HepG2 (cell line): ENCODE data around the gene PGC. TPM values are rescaled to one million over a fixed set of nuclear protein-coding genes. Genes with fewer than 3 reads are reported as not detected.

Experiments
- AGO2 ChIP-seq: fragments of 200-400 bp; formaldehyde crosslinking; optimal IDR thresholded peaks from 2 replicates; pipeline ENCODE3; 2017; ENCODE audit warnings: mild to moderate bottlenecking, low read depth, low read length, moderate library complexity
- FOXC1 ChIP-seq: sonication (generic); formaldehyde crosslinking; IDR thresholded peaks from 2 replicates; pipeline ENCODE4 v1.8.0; 2022; ENCODE audit warnings: mild to moderate bottlenecking, missing genetic modification reagents, borderline replicate concordance
- GTF3A ChIP-seq: sonication (generic); formaldehyde crosslinking; conservative IDR thresholded peaks from 2 replicates; pipeline ENCODE4 v1.4.0; 2020; ENCODE audit warnings: mild to moderate bottlenecking, missing genetic modification reagents
- HNF4A ChIP-seq: sonication (generic); formaldehyde crosslinking; IDR thresholded peaks from 2 replicates; pipeline ENCODE4 v1.4.0; 2020; ENCODE audit warnings: missing genetic modification reagents
- MIXL1 ChIP-seq: IDR thresholded peaks from 2 replicates; pipeline ENCODE4 v1.6.1; 2016
- NCOA2 ChIP-seq: sonication (generic); formaldehyde crosslinking; IDR thresholded peaks from 2 replicates; pipeline ENCODE4 v1.8.0; 2022; ENCODE audit warnings: inconsistent platforms
- NONO ChIP-seq, 2 experiments: fragments of 450-650 bp in 1 of 2; sonication (generic) in 1 of 2; formaldehyde crosslinking in 1 of 2; IDR thresholded peaks in 1 of 2; conservative IDR thresholded peaks in 1 of 2; 2 replicates each; pipeline versions ENCODE4 v1.6.1 to v1.8.0; 2017 to 2022; ENCODE audit warnings: mild to moderate bottlenecking in 1 of 2, missing genetic modification reagents in 1 of 2, moderate library complexity in 1 of 2
- PHF8 ChIP-seq: sonication (generic); formaldehyde crosslinking; IDR thresholded peaks from 2 replicates; pipeline ENCODE4 v1.5.0; 2020; ENCODE audit warnings: missing genetic modification reagents
- SMARCC2 ChIP-seq: fragments of 450-650 bp; IDR thresholded peaks from 2 replicates; pipeline ENCODE4 v1.6.1; 2017; ENCODE audit warnings: antibody characterized with exemption, mild to moderate bottlenecking
- SRF ChIP-seq: IDR thresholded peaks from 2 replicates; pipeline ENCODE4 v1.6.1; 2011; ENCODE audit warnings: mild to moderate bottlenecking, low read depth, low read length, moderate library complexity
- ZBTB33 ChIP-seq: sonication (generic); formaldehyde crosslinking; IDR thresholded peaks from 2 replicates; pipeline ENCODE4 v1.4.0; 2020; ENCODE audit warnings: missing genetic modification reagents
- ZNF124 ChIP-seq: sonication (generic); formaldehyde crosslinking; IDR thresholded peaks from 2 replicates; pipeline ENCODE4 v1.4.0; 2020; ENCODE audit warnings: missing genetic modification reagents
- ZNF276 ChIP-seq: sonication (generic); formaldehyde crosslinking; IDR thresholded peaks from 2 replicates; pipeline ENCODE4 v1.4.0; 2020; ENCODE audit warnings: mild to moderate bottlenecking, low read depth, missing genetic modification reagents
- ZNF563 ChIP-seq: sonication (generic); formaldehyde crosslinking; IDR thresholded peaks from 2 replicates; pipeline ENCODE4 v1.8.0; 2022; ENCODE audit warnings: mild to moderate bottlenecking, moderate library complexity, missing genetic modification reagents
- ZNF564 ChIP-seq: sonication (generic); formaldehyde crosslinking; IDR thresholded peaks from 2 replicates; pipeline ENCODE4 v1.8.1; 2023; ENCODE audit warnings: mild to moderate bottlenecking, missing genetic modification reagents
- ZNF589 ChIP-seq: sonication (generic); formaldehyde crosslinking; conservative IDR thresholded peaks from 2 replicates; pipeline ENCODE4 v1.8.0; 2022; ENCODE audit warnings: mild to moderate bottlenecking, moderate library complexity, missing genetic modification reagents
- polyA plus RNA-seq, 8 experiments: library from polyadenylated mRNA; depleted of rRNA in 3 of 8; stranded (reverse) in 7 of 8; unstranded in 1 of 8; fragments of >200 nt; fragmentation: Illumina TruSeq in 4 of 8; extraction: Trizol in 4 of 8; gene quantifications; 2 replicates each; pipeline versions ENCODE4 v1.2.1 to v1.2.3, GENCODE V29; 2011 to 2016; ENCODE audit warnings: low read depth in 4 of 8, missing spikeins in 1 of 8, mixed read lengths in 1 of 8; ENCODE audit not compliant: insufficient read depth in 1 of 8
- total RNA-seq, 5 experiments: library from RNA; depleted of rRNA; stranded (reverse); fragments of >200 nt; fragmentation: Illumina TruSeq; extraction: Trizol; gene quantifications; 2 replicates each; pipeline ENCODE4 v1.2.3, GENCODE V29; 2016; ENCODE audit warnings: low read depth in 1 of 5
- TF ChIP-seq, protein P1 (sequence below): sonication (generic); formaldehyde crosslinking; IDR thresholded peaks from 2 replicates; pipeline ENCODE4 v1.5.0; 2020; ENCODE audit warnings: mild to moderate bottlenecking, missing genetic modification reagents, borderline replicate concordance

PGC gene
- total and polyA plus RNA-seq, 2 of the 13 experiments (the other 11 are each of a cell fraction or from before 2014, with no cell fraction given) = 426 to 502 TPM

DNA sequence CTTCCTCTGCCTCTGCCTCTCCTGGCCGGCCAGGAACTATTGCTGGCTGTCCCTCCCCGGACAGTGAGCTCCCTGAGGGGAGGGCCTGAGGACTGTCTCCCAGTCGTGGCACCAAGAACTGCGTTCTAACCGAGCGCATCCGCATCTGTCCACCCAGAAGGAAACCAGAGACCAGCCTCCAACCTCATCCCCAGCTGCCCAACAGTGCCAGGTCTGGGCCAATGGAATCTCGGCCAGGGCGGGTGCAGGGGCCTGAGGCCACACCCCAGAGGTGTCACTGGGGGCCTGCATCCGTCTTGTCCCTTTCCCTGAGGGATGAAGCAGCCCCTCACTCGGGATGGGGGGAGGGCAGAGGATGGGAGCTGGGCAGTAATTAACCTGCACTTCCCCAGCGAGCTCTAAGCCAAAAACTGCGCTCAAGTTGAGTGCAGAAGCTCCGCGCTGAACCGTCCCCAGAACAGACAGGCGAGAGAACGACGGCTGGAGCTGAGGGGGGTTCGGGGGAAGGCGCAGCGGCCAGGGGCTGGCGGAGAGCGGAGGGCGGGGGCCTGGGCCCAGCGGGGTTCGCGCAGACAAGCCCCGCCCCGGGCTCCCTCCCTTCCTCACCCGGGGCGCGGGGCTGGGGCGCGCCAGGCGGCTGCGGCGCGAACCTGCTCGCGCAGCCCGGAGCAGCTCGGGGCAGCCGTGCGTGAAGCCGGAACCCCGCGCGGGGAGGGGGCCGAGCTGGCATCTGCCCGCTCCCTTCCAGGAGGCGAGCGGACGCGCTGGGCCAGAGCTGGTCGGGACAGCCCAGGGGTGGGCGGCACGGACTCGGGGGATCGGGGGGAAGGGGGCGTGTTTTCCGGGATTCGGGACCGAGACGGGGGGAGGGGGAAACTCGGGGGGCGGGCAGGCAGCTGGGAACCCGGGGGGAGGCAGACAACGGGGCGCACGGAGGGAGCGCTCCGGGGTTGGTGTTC lies 13.2 kb downstream of the PGC start (continued):
- TF ChIP-seq ZNF589 (CRISPR knock-in tag) = no peak
- 0 out of 2 replicates have a peak, but pooled peaks have one; percentile 10 for TF ChIP-seq HNF4A
- TF ChIP-seq ZNF564 (CRISPR knock-in tag) = peak; percentile 64
- TF ChIP-seq SMARCC2 = no peak
- TF ChIP-seq ZNF563 (CRISPR knock-in tag) = peak; percentile 56; the same call in 1 of the 2 replicates
- TF ChIP-seq ZBTB33 (CRISPR knock-in tag) = no peak
- TF ChIP-seq MIXL1 (CRISPR knock-in tag) = no peak
- TF ChIP-seq, protein P1, sequence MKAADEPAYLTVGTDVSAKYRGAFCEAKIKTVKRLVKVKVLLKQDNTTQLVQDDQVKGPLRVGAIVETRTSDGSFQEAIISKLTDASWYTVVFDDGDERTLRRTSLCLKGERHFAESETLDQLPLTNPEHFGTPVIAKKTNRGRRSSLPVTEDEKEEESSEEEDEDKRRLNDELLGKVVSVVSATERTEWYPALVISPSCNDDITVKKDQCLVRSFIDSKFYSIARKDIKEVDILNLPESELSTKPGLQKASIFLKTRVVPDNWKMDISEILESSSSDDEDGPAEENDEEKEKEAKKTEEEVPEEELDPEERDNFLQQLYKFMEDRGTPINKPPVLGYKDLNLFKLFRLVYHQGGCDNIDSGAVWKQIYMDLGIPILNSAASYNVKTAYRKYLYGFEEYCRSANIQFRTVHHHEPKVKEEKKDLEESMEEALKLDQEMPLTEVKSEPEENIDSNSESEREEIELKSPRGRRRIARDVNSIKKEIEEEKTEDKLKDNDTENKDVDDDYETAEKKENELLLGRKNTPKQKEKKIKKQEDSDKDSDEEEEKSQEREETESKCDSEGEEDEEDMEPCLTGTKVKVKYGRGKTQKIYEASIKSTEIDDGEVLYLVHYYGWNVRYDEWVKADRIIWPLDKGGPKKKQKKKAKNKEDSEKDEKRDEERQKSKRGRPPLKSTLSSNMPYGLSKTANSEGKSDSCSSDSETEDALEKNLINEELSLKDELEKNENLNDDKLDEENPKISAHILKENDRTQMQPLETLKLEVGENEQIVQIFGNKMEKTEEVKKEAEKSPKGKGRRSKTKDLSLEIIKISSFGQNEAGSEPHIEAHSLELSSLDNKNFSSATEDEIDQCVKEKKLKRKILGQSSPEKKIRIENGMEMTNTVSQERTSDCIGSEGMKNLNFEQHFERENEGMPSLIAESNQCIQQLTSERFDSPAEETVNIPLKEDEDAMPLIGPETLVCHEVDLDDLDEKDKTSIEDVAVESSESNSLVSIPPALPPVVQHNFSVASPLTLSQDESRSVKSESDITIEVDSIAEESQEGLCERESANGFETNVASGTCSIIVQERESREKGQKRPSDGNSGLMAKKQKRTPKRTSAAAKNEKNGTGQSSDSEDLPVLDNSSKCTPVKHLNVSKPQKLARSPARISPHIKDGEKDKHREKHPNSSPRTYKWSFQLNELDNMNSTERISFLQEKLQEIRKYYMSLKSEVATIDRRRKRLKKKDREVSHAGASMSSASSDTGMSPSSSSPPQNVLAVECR = peak; percentile 25
- no peak; the same call in 1 of the 2 replicates for TF ChIP-seq NCOA2 (CRISPR knock-in tag)
- TF ChIP-seq NONO (IDR thresholded peaks at IDR 0.05) = no peak
- TF ChIP-seq NONO (CRISPR knock-in tag; conservative IDR thresholded peaks at IDR 0.05) = peak; percentile 57; the same call in 1 of the 2 replicates
- no peak for TF ChIP-seq SRF
- TF ChIP-seq AGO2 = peak; percentile 75
- TF ChIP-seq ZNF124 (CRISPR knock-in tag) = no peak
- TF ChIP-seq GTF3A (CRISPR knock-in tag) = no peak
- TF ChIP-seq FOXC1 (CRISPR knock-in tag) = no peak
- TF ChIP-seq PHF8 (CRISPR knock-in tag) = peak; percentile 66
- no peak for TF ChIP-seq ZNF276 (CRISPR knock-in tag)
